ENCODE data around the gene SNTA1.
"Not testable (repeated sequence)": the region's sequence is repeated elsewhere in the genome, so short reads cannot be mapped to it uniquely, and the experiment has no call there.

DNA sequence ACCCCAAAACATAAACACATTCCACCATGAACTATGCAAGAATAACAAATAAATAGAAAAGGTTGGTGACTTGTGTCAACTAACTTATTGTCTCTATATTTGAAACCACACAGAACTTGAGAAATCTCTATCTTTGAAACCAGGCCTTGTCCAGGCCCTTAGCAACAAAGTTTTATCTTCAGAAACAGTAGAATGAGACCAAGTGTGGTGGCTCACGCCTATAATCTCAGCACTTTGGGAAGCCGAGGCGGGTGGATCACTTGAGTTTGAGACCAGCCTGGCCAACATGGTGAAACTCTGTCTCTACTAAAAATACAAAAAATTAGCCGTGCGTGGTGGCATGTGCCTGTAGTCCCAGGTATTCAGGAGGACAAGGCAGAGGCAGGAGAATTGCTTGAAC lies 39.6 kb upstream of the SNTA1 start:
- TF ChIP-seq POLR2AphosphoS5 (IDR thresholded peaks at IDR 0.05; ENCODE audit: low read depth, low read length); TAF1 (IDR thresholded peaks at IDR 0.05; ENCODE audit: borderline replicate concordance, low read depth, low read length): not testable (repeated sequence)

Data from GM12892 (cell line).